ENCODE results near the gene TSPAN9. TPM values are rescaled to one million over a fixed set of nuclear protein-coding genes. Genes with fewer than 3 reads are reported as not detected.

Gene TSPAN9
- total RNA-seq, 4 donors from 2014 or later: 15.7 to 32.6 (median 26.2) TPM

- Histone ChIP-seq H3K36me3 (no peaks in the 10 kb centered on the region), H3K27me3 (no peaks in the 10 kb centered on the region), H3K4me1 (peaks cover 0 to 3% (median 0%) of the 10 kb centered on the region in 4 donors), H3K4me3 (no peak overlapping the region), H3K9me3 (no peaks in the 10 kb centered on the region), H3K27ac (no peak overlapping the region)
- TF ChIP-seq CTCF (IDR thresholded peaks at IDR 0.05): no peak
- no peak for TF ChIP-seq POLR2A (IDR thresholded peaks at IDR 0.05)
- no peak for TF ChIP-seq EP300 (IDR thresholded peaks at IDR 0.05)
- DNase-seq (ENCODE audit: low spot score in 2 of 2): no peak
- 73 to 82% methylated on average over 17 of the region's 17 CpGs for WGBS, 2 donors
Observed at GRCh38 chr12:3046441-3047200, 30.6 kb upstream of the TSPAN9 start.

DNA sequence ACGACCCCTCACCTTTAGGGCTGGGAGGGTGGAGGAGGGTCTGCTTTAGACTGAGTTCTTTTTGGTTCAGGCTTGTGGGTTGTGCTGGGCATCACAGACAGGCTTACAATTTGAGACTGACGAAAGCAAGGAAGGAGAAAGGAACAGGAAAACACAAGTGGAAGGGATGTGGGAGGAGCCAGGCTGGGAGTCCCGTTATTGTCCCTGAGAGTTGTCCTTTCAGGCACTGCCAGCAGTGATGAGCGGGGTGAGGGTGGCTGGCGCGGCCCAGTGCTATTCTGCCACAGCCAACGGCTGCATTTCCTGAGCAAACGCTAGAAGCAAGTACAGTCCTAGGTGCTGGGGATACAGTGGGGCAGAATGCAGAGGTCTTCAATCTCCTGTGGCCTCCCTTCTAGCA, 29.2 kb upstream of the TSPAN9 start:
- DNase-seq (ENCODE audit: low spot score in 2 of 2): no peak
- no peaks in the 10 kb centered on the region for H3K4me1 ChIP-seq
- H3K9me3 ChIP-seq: no peaks in the 10 kb centered on the region
- H3K4me3 ChIP-seq: no peak overlapping the region
- H3K36me3 ChIP-seq: no peaks in the 10 kb centered on the region
- TF ChIP-seq POLR2A (IDR thresholded peaks at IDR 0.05) (no peak), CTCF (IDR thresholded peaks at IDR 0.05) (no peak), EP300 (IDR thresholded peaks at IDR 0.05) (no peak)
- 39 to 45% methylated on average over 8 of the region's 8 CpGs for WGBS, 2 donors
- no peak overlapping the region for H3K27ac ChIP-seq
- H3K27me3 ChIP-seq: no peaks in the 10 kb centered on the region

- Histone ChIP-seq H3K36me3 (no peaks in the 10 kb centered on the region), H3K27ac (no peak overlapping the region), H3K4me3 (no peak overlapping the region), H3K4me1 (no peaks in the 10 kb centered on the region), H3K9me3 (no peaks in the 10 kb centered on the region), H3K27me3 (no peaks in the 10 kb centered on the region)
- TF ChIP-seq POLR2A (IDR thresholded peaks at IDR 0.05) (no peak), EP300 (IDR thresholded peaks at IDR 0.05) (no peak), CTCF (IDR thresholded peaks at IDR 0.05) (no peak)
- no peak for DNase-seq (ENCODE audit: low spot score in 2 of 2)
- 96% methylated on average over 4 of the region's 4 CpGs for WGBS, 2 donors
Observed at GRCh38 chr12:3048540-3048939, 28.6 kb upstream of the TSPAN9 start.

GRCh38 chr12:3049176-3049575, 28.0 kb upstream of the TSPAN9 start:
- H3K27ac ChIP-seq: no peak overlapping the region
- H3K27me3 ChIP-seq: no peaks in the 10 kb centered on the region
- H3K4me1 ChIP-seq: no peaks in the 10 kb centered on the region
- no peak for DNase-seq (ENCODE audit: low spot score in 2 of 2)
- no peaks in the 10 kb centered on the region for H3K9me3 ChIP-seq
- TF ChIP-seq CTCF (IDR thresholded peaks at IDR 0.05) (no peak), EP300 (IDR thresholded peaks at IDR 0.05) (no peak), POLR2A (IDR thresholded peaks at IDR 0.05) (no peak)
- WGBS, 2 donors: 86 to 87% methylated on average over 9 of the region's 9 CpGs
- H3K36me3 ChIP-seq: no peaks in the 10 kb centered on the region
- H3K4me3 ChIP-seq: no peak overlapping the region

DNA sequence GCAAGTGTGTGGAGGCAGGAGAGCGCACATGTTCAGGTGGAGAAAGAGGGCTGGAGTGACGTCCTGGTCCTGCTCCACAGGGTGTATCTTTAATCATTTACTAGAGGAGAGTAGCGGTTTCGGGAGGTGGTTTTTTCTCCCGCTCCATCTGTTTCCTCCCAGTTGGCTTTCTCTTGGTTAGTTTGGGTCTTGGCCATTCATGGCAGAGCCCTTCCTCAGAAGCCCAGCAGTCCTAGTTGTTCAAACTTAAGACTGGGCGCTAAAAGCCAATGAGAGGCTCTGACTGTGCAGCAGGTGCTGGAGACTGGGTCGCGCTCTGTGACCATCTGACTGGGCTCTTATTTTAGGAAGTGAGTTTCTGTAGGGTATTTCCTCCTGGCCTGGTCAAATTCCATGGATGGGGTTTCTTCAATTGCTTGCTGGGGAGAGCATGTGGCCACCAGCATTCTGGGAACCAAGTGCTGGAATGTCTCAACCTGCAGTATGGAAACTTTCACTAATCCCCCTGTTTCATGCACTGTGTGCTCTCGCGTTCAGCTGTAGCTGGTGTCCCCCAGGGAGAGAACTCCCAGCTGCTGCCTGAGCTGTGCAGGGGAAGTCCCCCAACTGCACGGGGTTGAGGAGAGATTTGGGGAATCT, 27.4 kb upstream of the TSPAN9 start:
- no peak for DNase-seq (ENCODE audit: low spot score in 2 of 2)
- no peaks in the 10 kb centered on the region for H3K4me1 ChIP-seq

More for the DNA sequence above, 27.4 kb upstream of the TSPAN9 start:
- Histone ChIP-seq H3K4me3 (no peak overlapping the region), H3K27ac (no peak overlapping the region), H3K36me3 (no peaks in the 10 kb centered on the region), H3K27me3 (no peaks in the 10 kb centered on the region), H3K9me3 (no peaks in the 10 kb centered on the region)
- TF ChIP-seq EP300 (IDR thresholded peaks at IDR 0.05) (no peak), CTCF (IDR thresholded peaks at IDR 0.05) (no peak), POLR2A (IDR thresholded peaks at IDR 0.05) (no peak)
- 75 to 77% methylated on average over 11 of the region's 11 CpGs for WGBS, 2 donors

Measured in tibial nerve (tissue), 4 donors.